Measurements from ENCODE around the gene GRHL3.
"Not testable (repeated sequence)": the region's sequence is repeated elsewhere in the genome, so short reads cannot be mapped to it uniquely, and the experiment has no call there.

GRHL3 gene

DNA sequence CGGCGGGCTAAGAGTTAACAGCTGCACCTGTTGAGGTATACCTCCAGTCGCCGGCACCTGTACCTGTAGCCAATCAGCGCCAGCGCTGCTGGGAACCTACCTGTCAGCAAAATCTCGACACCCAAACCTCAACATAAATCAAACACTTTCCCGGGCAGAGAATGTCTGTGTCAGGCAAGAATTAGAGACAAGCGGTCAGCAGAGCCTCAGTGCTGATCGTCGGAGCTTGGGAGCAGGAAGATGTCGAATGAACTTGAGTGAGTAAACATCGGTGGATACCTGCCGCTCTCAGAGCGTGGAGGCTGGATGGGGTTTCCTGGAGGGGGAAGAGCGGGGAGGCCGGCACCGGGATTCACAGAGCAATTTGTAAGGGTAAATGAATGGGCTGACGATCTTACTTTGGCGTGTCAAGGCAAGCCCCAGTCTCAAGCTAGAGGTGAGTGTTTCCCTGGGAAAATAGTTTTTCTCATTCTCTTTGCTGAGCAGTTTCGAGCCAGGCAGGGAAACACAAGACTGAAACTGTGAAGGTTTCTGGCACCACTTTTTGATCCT, at the start of gene GRHL3:
GRHL3 (plus strand) TSS at position 46 of the 552 bp plus-strand sequence; CDS start at position 241, 195 bp downstream.
- peaks cover 27% of the 10 kb centered on the region for H3K4me1 Mint-ChIP-seq (ENCODE audit: low read depth)
- H3K9me3 Mint-ChIP-seq = no peaks in the 10 kb centered on the region
- no peaks in the 10 kb centered on the region for H3K36me3 Mint-ChIP-seq (ENCODE audit: low read depth)
- H3K27me3 Mint-ChIP-seq = peaks cover 76% of the 10 kb centered on the region
- H3K27ac Mint-ChIP-seq = no peak within 1 kb of the TSS
- intact Hi-C loops (cut with micrococcal nuclease) = no loop called here
- no peak within 1 kb of the TSS for H3K4me3 Mint-ChIP-seq

- H3K36me3 Mint-ChIP-seq (ENCODE audit: low read depth); H3K4me3 Mint-ChIP-seq; H3K9me3 Mint-ChIP-seq; intact Hi-C loops (cut with micrococcal nuclease); H3K4me1 Mint-ChIP-seq (ENCODE audit: low read depth); H3K27ac Mint-ChIP-seq: not testable (repeated sequence)
- H3K27me3 Mint-ChIP-seq = peaks cover 36% of the 10 kb centered on the region
Measured at GRCh38 chr1:24274203-24275103, 44.7 kb upstream of the GRHL3 start.

DNA sequence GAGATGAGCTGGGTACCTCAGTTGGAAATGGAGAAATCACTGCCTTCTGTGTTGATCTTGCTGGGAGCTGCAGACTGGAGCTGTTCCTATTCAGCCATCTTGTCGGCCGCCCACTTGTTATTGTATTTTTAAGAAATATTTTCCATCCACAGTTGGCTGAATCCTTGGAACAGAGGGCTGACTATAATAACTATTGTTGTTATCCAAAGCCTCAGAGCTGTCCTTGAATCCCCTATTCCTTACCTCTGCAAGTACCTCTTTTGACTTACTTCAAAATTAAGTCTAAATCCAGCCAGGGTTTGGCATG, 44.1 kb upstream of the GRHL3 start:
- H3K4me3 Mint-ChIP-seq = no peak overlapping the region
- intact Hi-C loops (cut with micrococcal nuclease) = no loop called here
- H3K4me1 Mint-ChIP-seq (ENCODE audit: low read depth) = no peaks in the 10 kb centered on the region
- H3K9me3 Mint-ChIP-seq = peaks cover 8% of the 10 kb centered on the region
- no peaks in the 10 kb centered on the region for H3K36me3 Mint-ChIP-seq (ENCODE audit: low read depth)
- no peak overlapping the region for H3K27ac Mint-ChIP-seq
- peaks cover 33% of the 10 kb centered on the region for H3K27me3 Mint-ChIP-seq

- intact Hi-C loops (cut with micrococcal nuclease) = no loop called here
- no peaks in the 10 kb centered on the region for H3K36me3 Mint-ChIP-seq (ENCODE audit: low read depth)
- H3K27me3 Mint-ChIP-seq = peaks cover 30% of the 10 kb centered on the region
- no peak overlapping the region for H3K4me3 Mint-ChIP-seq
- H3K27ac Mint-ChIP-seq = no peak overlapping the region
- peaks cover 8% of the 10 kb centered on the region for H3K9me3 Mint-ChIP-seq
- no peaks in the 10 kb centered on the region for H3K4me1 Mint-ChIP-seq (ENCODE audit: low read depth)
Measured at GRCh38 chr1:24275510-24275909, 43.6 kb upstream of the GRHL3 start.

DNA sequence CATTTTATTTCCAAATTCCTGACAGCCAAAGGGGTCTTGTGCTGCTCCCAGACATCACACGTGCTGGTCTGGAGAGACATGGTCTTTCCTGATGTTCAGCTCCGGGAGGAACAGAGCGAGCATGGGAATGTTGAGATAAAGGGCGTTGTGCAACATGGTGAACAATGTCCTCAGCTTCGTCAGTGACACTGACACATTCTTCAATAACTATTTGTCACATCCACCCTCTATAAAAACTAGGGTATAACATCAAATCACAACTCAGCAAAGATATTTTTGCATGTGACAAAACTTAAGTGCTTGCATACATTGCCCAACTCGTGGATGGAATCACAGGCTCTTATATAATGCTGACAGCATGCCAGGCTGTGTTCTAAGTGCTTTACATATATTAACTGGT, 42.4 kb upstream of the GRHL3 start:
- H3K4me3 Mint-ChIP-seq = no peak overlapping the region
- H3K27me3 Mint-ChIP-seq = peaks cover 25% of the 10 kb centered on the region
- H3K36me3 Mint-ChIP-seq (ENCODE audit: low read depth) = no peaks in the 10 kb centered on the region
- intact Hi-C loops (cut with micrococcal nuclease) = no loop called here
- no peak overlapping the region for H3K27ac Mint-ChIP-seq
- peaks cover 8% of the 10 kb centered on the region for H3K9me3 Mint-ChIP-seq
- no peaks in the 10 kb centered on the region for H3K4me1 Mint-ChIP-seq (ENCODE audit: low read depth)

DNA sequence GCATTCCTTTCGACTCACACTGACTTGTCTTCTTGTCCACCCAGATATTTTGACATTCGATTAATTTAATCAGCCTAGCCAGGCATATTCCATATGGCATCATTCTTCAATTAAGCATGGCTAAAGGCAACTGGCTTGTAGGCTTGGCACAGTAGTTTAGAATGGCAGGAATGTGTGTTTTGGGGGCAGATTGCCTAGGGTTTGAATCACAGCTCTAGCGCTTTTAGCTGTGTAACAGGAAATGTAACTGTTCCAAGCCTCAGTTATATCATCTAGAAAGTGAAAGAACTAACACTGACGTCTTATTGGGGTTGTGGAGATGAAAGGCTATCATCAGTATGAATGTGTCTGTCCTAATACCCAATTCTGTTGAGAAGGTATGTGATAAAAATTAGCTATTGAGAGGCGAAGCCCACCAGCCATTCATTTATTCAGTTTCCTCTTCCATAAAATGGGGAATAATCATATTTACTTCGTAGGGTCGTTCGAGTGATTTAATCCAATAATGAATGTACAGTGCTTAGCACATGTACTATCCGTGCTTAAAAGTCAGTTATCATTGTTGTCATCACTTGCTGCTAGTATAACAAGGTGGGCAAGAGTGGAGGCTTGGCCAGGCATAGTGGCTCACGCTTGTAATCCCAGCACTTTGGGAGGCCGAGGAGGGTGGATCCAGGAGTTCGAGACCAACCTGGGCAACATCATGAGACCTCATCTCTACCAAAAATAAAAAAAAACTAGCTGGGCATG, 41.6 kb upstream of the GRHL3 start:
- H3K9me3 Mint-ChIP-seq = peaks cover 8% of the 10 kb centered on the region
- intact Hi-C loops (cut with micrococcal nuclease) = no loop called here
- H3K27me3 Mint-ChIP-seq = peaks cover 21% of the 10 kb centered on the region
- no peak overlapping the region for H3K4me3 Mint-ChIP-seq
- H3K27ac Mint-ChIP-seq = no peak overlapping the region
- H3K4me1 Mint-ChIP-seq (ENCODE audit: low read depth) = no peaks in the 10 kb centered on the region
- no peaks in the 10 kb centered on the region for H3K36me3 Mint-ChIP-seq (ENCODE audit: low read depth)

DNA sequence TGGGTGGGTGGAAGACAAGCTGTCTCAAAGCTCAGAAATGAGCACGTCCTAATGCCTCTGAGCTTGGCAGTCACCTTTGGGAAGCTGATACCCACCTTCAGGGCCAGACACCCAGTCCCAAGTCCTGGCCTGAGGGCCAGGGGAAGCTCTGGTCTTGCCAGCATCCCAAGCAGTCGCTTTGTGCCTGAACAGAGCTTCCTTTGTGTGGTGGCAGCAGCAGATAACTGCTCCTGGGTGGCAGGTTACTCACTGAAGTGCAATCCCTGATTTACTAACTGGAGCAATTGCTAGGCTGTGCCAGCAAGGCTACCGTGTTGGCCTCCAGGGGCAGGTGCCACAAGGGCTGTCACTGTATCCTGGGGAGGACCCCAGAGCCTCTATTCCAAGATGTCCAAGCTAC, 40.4 kb upstream of the GRHL3 start:
- intact Hi-C loops (cut with micrococcal nuclease) = no loop called here
- no peaks in the 10 kb centered on the region for H3K4me1 Mint-ChIP-seq (ENCODE audit: low read depth)
- no peaks in the 10 kb centered on the region for H3K36me3 Mint-ChIP-seq (ENCODE audit: low read depth)
- H3K4me3 Mint-ChIP-seq = no peak overlapping the region
- H3K27ac Mint-ChIP-seq = no peak overlapping the region
- H3K9me3 Mint-ChIP-seq = no peaks in the 10 kb centered on the region
- H3K27me3 Mint-ChIP-seq = peaks cover 14% of the 10 kb centered on the region

GRCh38 chr1:24279590-24280232, 39.4 kb upstream of the GRHL3 start:
- no peak overlapping the region for H3K27ac Mint-ChIP-seq
- no peaks in the 10 kb centered on the region for H3K4me1 Mint-ChIP-seq (ENCODE audit: low read depth)
- H3K9me3 Mint-ChIP-seq = no peaks in the 10 kb centered on the region
- no peak overlapping the region for H3K4me3 Mint-ChIP-seq
- H3K36me3 Mint-ChIP-seq (ENCODE audit: low read depth) = no peaks in the 10 kb centered on the region
- intact Hi-C loops (cut with micrococcal nuclease) = no loop called here
- peaks cover 7% of the 10 kb centered on the region for H3K27me3 Mint-ChIP-seq

GRCh38 chr1:24281591-24281990, 37.6 kb upstream of the GRHL3 start:
- Mint-ChIP-seq H3K36me3 (ENCODE audit: low read depth) (no peaks in the 10 kb centered on the region), H3K27me3 (peaks cover 2% of the 10 kb centered on the region), H3K4me1 (ENCODE audit: low read depth) (no peaks in the 10 kb centered on the region), H3K27ac (no peak overlapping the region), H3K4me3 (no peak overlapping the region), H3K9me3 (no peaks in the 10 kb centered on the region)
- intact Hi-C loops (cut with micrococcal nuclease) = no loop called here

DNA sequence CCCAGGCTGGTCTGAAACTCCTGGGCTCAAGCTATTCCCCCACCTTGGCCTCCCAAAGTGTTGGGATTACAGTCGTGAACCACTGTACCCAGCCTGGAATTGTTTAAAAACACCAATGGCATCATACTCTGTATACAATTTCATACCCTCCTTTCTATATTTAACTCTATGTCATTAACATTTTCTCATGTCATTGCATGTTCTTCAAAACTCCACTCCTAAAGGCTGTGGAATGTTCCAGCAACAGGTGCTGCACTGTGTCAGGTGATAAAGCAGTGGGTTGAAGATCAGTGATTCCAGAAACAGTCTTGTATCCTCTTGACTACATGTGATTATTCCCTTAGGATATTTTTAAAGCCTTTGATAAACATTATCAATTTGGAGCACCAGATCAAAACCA, 36.7 kb upstream of the GRHL3 start:
- H3K9me3 Mint-ChIP-seq = no peaks in the 10 kb centered on the region
- no peaks in the 10 kb centered on the region for H3K36me3 Mint-ChIP-seq (ENCODE audit: low read depth)
- intact Hi-C loops (cut with micrococcal nuclease) = no loop called here
- H3K4me3 Mint-ChIP-seq = no peak overlapping the region
- no peaks in the 10 kb centered on the region for H3K4me1 Mint-ChIP-seq (ENCODE audit: low read depth)
- no peak overlapping the region for H3K27ac Mint-ChIP-seq
- peaks cover 2% of the 10 kb centered on the region for H3K27me3 Mint-ChIP-seq

- H3K27ac Mint-ChIP-seq = no peak overlapping the region
- intact Hi-C loops (cut with micrococcal nuclease) = no loop called here
- no peaks in the 10 kb centered on the region for H3K9me3 Mint-ChIP-seq
- no peak overlapping the region for H3K4me3 Mint-ChIP-seq
- no peaks in the 10 kb centered on the region for H3K4me1 Mint-ChIP-seq (ENCODE audit: low read depth)
- peaks cover 2% of the 10 kb centered on the region for H3K27me3 Mint-ChIP-seq
- H3K36me3 Mint-ChIP-seq (ENCODE audit: low read depth) = no peaks in the 10 kb centered on the region
Measured at GRCh38 chr1:24283326-24284155, 35.6 kb upstream of the GRHL3 start.

DNA sequence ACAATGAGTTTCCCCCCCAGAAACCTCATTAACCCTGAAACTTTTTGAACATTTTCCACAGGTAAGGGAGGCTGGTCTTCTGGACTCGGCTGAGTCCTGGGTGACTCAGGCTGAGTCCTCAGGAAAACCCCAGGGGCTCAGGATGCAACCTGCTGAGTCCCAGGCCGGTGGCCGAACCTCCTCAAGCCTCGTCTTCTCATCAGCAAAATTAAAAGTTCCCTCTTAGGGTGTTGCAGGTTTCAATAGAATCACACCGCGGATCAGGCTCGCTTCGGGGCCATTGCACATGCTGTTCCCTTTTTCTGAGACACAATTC, 35.0 kb upstream of the GRHL3 start:
- no peaks in the 10 kb centered on the region for H3K9me3 Mint-ChIP-seq
- no peaks in the 10 kb centered on the region for H3K4me1 Mint-ChIP-seq (ENCODE audit: low read depth)
- intact Hi-C loops (cut with micrococcal nuclease) = no loop called here

GRCh38 chr1:24285231-24285630, 33.9 kb upstream of the GRHL3 start:
- no peak overlapping the region for H3K4me3 Mint-ChIP-seq
- H3K27me3 Mint-ChIP-seq = peaks cover 2% of the 10 kb centered on the region
- intact Hi-C loops (cut with micrococcal nuclease) = no loop called here
- H3K36me3 Mint-ChIP-seq (ENCODE audit: low read depth) = no peaks in the 10 kb centered on the region
- H3K27ac Mint-ChIP-seq = no peak overlapping the region
- H3K9me3 Mint-ChIP-seq = no peaks in the 10 kb centered on the region
- H3K4me1 Mint-ChIP-seq (ENCODE audit: low read depth) = no peaks in the 10 kb centered on the region

More for the DNA sequence above, 35.0 kb upstream of the GRHL3 start:
- Mint-ChIP-seq H3K36me3 (ENCODE audit: low read depth) (no peaks in the 10 kb centered on the region), H3K27me3 (peaks cover 2% of the 10 kb centered on the region), H3K4me3 (no peak overlapping the region), H3K27ac (no peak overlapping the region)
